GM23248 (cell line): ENCODE data around the gene ZNF331.

Source experiments
- EZH2 ChIP-seq: fragments of 200-600 bp; sonication (generic); IDR thresholded peaks from 2 replicates; pipeline ENCODE4 v1.6.1; 2018; ENCODE audit warnings: antibody characterized with exemption, mild to moderate bottlenecking; ENCODE audit not compliant: insufficient read depth, poor library complexity, severe bottlenecking
- EZH2phosphoT487 ChIP-seq: fragments of 200-600 bp; sonication (generic); IDR thresholded peaks from 2 replicates; pipeline ENCODE4 v1.6.1; 2018; ENCODE audit warnings: antibody characterized with exemption, moderate library complexity, mild to moderate bottlenecking, low read depth; ENCODE audit not compliant: insufficient read depth

- TF ChIP-seq EZH2 (no peak), EZH2phosphoT487 (no peak)
Observed at GRCh38 chr19:53537121-53537520, 824 bp upstream of the ZNF331 start.
